Parietal lobe (tissue), 1 donor: ENCODE results near the gene NPHP3. TPM values are rescaled to one million over a fixed set of nuclear protein-coding genes. Genes with fewer than 3 reads are reported as not detected.

Experiments
- total RNA-seq: library from RNA; depleted of rRNA; stranded (reverse); fragments of >200 nt; gene quantifications from one replicate; pipeline ENCODE4 v1.2.3, GENCODE V29; 2014

NPHP3 gene
- total RNA-seq, result 33.5 TPM

GRCh38 chr3:132722165-132723023 lies at the start of gene NPHP3:
TSS of gene NPHP3 (minus strand) at chr3:132722409. CDS start at chr3:132722355, 54 bp downstream.

GRCh38 chr3:132660052-132660810 lies 62.0 kb downstream of the NPHP3 start, which contains the start of gene UBA5:
TSS of gene UBA5 (plus strand) at chr3:132660329. CDS start at chr3:132660538, 209 bp downstream.

GRCh38 chr3:132659365-132660051 lies 62.7 kb downstream of the NPHP3 start, which contains the start of gene ACAD11:
TSS of gene ACAD11 (minus strand) at chr3:132659809. CDS start at chr3:132659751, 58 bp downstream.

Other genes starting within 250 kb of the NPHP3 start
- not detected for gene ACKR4, start 125.1 kb downstream of the NPHP3 start, total RNA-seq
- gene ACAD11, start 62.6 kb downstream of the NPHP3 start, total RNA-seq, result 40.7 TPM
- 98.0 TPM for gene UBA5, start 62.1 kb downstream of the NPHP3 start, total RNA-seq